GM20000 (cell line): ENCODE measurements around the gene AHNAK2.

ENCODE experiments used
- DNase-seq: peaks from one replicate; pipeline ENCODE4 v3.0.0; 2012; ENCODE audit warnings: low spot score
- TF ChIP-seq, protein P1 (sequence below): IDR thresholded peaks from 2 replicates; pipeline ENCODE4 v1.5.1; 2012; ENCODE audit warnings: mild to moderate bottlenecking, control low read depth; ENCODE audit errors: extremely low read depth, missing control alignments

Gene AHNAK2

DNA sequence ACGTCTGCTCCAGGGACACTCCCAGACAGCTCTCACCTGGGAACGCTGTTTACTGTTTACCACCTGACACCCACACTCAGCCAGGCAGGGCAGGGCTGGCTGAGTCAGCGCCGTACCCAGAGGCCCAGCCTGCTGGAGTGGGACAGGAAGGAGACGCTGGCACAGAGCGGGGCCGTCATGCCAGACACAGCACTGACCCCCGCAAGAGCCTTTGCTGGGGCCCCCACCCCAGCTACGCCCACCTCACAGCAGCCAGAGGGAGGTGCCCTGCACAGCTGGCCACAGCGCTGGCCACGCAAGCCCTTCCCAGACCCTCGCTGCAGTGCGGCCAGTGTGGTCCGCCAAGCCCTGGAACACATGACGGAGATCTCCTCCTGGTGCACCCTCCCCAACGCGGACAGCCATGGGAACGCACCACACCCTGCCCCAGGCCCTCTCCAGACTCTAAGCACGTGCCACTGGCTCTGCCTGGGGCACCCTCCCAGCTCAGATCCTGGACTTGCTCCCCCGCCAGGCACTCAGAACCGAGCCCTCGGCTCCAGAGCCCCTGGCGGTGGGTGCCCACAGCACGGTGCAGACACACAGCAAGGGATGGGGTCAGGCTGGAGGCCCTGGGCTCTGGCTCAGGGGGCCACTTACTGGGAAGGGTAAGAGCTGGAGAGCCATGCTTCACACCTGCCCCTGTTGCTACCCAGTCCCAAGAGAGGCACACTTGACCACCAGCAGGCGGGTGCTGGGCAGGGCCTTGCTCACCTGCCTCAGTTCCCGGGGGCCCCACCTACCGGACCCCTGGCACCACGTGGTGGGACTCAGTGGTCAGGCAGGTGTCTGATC lies 5.7 kb downstream of the AHNAK2 start:
- DNase-seq = no peak
- TF ChIP-seq, protein P1, sequence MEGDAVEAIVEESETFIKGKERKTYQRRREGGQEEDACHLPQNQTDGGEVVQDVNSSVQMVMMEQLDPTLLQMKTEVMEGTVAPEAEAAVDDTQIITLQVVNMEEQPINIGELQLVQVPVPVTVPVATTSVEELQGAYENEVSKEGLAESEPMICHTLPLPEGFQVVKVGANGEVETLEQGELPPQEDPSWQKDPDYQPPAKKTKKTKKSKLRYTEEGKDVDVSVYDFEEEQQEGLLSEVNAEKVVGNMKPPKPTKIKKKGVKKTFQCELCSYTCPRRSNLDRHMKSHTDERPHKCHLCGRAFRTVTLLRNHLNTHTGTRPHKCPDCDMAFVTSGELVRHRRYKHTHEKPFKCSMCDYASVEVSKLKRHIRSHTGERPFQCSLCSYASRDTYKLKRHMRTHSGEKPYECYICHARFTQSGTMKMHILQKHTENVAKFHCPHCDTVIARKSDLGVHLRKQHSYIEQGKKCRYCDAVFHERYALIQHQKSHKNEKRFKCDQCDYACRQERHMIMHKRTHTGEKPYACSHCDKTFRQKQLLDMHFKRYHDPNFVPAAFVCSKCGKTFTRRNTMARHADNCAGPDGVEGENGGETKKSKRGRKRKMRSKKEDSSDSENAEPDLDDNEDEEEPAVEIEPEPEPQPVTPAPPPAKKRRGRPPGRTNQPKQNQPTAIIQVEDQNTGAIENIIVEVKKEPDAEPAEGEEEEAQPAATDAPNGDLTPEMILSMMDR = no peak

DNA sequence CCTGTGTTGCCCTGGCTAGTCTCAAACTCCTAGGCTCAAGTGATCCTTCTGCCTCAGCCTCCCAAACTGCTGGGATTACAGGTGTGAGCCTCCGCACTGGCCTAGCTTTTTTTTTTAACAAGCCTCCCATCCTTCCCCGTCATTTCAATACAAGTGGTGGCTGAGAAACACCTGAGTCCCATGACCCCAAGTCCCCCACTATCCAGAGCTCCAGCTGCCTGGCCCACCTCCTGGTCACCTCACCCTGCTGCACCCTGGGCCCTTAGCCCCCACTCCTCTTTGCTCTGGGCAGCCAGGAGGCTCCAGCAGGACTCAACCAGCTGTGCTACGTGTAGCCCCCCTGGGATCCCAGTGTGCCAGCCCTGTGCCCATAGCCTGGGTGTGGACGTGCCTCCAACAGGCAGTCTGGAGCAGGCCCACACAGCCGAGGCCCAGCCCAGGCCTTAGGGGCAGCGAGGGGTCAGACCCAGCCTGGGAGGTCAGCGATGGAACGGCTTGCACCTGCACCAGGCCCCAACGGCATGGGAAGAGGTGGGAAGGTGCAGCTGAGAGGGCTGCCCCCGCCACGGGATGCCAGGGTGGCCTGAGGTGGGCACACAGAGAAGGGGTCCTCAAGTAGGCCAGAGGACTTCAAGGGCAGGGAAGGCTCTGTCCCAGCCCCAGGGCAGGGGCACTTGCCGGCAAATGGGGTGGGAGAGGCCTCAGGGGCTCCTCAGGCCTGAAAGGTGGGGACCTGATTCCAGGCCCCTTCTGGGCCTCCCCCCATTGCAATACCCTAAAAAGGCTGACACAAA lies 6.5 kb downstream of the AHNAK2 start:
- TF ChIP-seq, protein P1 = no peak

DNA sequence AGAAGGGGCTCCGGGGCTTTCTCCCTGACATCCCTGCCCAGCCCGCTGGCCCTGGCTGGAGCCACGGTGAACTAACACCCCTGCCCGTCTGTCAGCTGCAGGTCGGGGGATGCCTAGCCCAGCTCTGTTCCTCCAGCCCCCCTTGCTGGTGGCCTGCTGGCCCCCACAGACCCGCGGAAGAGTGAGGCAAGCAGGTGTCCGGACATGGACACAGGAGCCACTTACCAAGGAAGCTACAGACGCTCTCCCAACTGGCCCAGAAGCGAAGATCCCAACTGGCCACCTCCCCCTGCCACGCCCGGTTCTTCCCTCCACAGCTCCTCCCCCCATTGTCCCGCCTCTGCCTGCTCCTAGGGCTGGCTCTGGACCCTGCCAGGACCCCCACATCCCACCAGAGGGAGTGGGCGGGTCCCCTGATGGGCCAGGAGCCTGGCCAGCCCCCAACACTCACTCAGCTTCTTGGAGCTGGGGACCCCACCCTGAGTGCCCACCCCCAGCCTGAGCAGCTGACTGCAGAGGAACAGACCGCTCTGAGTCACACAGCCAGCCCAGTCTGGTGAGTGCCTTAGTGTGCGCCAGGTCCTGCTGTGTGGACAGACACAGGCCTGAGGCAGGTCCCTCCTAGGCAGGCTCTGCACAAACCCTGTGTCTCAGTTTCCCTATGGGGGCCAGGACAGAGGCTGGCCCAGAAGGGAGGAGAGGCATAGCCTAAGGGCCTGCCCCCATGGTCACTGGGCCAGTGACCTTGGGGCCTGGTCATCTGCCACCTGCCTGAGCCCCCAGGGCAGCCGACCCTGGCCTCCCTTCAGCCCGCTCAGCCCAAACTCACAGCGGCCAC lies 7.7 kb downstream of the AHNAK2 start:
- DNase-seq = no peak
- TF ChIP-seq, protein P1 = no peak

More for the DNA sequence above, 6.5 kb downstream of the AHNAK2 start:
- no peak for DNase-seq

DNA sequence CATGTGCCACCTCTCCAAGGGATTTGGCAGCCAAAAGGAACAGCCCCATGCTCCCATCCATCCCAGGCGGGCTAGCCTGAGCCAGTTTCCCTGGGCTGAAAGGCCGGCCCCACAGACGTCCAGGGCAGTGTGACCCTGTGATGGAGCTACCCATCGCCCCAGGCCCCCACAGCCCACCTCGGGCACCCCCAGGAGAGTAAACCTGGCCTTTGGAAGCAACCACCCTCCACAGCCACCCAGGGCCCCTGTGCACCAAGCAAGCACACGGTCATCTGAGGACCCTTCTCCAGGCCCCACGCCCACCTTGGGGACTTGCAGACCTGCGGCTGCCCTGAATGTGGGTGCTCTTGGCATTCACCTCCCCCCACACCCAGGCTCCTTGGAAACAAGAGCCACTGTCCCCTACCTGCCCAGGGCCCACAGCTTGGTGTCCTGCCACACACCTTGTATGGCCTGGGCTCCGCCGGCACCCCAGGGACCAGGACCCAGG lies 8.4 kb downstream of the AHNAK2 start:
- no peak for DNase-seq

DNA sequence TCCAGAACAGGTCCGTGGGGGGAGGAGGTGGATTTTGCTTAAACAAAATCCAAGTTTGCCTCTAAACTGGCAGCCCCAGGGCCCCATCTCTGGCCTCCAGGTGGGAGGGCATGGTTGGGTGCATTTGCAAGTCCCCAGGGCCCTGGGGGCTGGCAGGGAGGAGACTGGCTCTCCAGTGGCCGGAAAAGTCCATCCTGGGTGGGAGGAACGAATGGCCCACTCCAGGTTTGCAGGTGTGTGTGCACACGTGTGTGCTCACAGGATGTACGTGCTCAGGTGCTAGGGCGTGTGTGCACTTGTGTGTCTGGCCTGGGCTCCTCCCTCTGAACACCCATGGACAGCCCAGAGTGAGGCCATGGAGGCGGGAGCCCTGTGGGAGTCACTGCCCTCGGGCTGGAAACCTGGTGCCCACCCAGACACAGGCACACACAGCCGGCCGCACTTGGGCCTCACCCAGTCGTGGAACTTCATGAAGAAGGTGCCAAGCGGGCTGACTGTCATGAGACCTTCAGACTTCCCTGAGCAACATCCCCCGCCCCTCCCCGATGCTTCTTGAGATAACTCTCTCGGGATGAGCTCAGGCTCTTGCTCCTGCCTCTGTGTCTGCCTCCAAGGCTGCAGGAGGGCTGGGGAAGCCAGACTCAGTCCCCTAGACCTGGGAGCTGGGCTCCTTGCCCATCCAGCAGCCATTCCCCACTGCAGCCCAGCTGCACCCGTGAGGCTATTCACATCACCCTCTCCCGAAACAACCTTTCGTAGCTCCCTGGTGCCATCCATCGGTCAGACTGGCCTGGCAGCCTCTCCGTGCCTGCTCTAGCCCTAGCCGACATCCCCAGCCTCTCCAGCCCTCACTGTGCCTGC lies 9.4 kb downstream of the AHNAK2 start:
- no peak for DNase-seq
- TF ChIP-seq, protein P1 = no peak

More for the DNA sequence above, 8.4 kb downstream of the AHNAK2 start:
- TF ChIP-seq, protein P1 = no peak

DNA sequence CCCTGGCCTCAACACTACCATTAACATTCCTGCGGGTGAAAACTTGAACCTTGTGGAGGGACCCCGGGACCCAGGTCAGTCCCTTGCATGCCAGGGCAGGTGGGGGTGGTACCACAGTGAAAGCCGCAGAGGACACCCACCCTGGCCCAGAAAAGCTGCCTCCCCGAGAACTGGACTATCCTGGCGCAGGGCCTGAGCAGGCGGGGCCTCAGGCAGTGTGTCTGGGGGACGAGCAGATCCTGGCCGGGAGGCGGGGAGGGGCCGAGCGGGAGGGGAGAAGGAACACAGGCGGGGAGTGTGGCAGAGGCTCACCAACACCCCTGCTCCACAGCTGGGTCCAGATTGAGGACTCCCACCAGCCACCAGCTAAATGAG lies 10.0 kb downstream of the AHNAK2 start:
- DNase-seq = no peak
- TF ChIP-seq, protein P1 = no peak
